CD4-positive, alpha-beta T cell treated with Interleukin-2 at 100 ng/mL for 4 hours (primary cell): ENCODE results near the gene FGF3.

Experiments
- DNase-seq: peaks from one replicate; pipeline ENCODE4 v3.0.0-alpha.2; 2020; ENCODE audit warnings: low spot score

FGF3 gene

GRCh38 chr11:69844396-69844795 is 25.2 kb upstream of the FGF3 start:
- DNase-seq, result no peak

GRCh38 chr11:69843529-69843921 is 24.3 kb upstream of the FGF3 start:
- DNase-seq, result no peak

GRCh38 chr11:69842746-69843528 is 23.7 kb upstream of the FGF3 start:
- no peak for DNase-seq

GRCh38 chr11:69841859-69842698 is 22.9 kb upstream of the FGF3 start:
- DNase-seq, result peak; percentile 8

- no peak for DNase-seq
Measured at GRCh38 chr11:69841170-69841858, 22.1 kb upstream of the FGF3 start.

- DNase-seq, result no peak
Measured at GRCh38 chr11:69840371-69841169, 21.4 kb upstream of the FGF3 start.

- no peak for DNase-seq
Measured at GRCh38 chr11:69839516-69839915, 20.3 kb upstream of the FGF3 start.

- DNase-seq, result no peak
Measured at GRCh38 chr11:69837791-69838190, 18.6 kb upstream of the FGF3 start.

GRCh38 chr11:69836401-69836800 is 17.2 kb upstream of the FGF3 start:
- no peak for DNase-seq

GRCh38 chr11:69834811-69835800 is 15.9 kb upstream of the FGF3 start:
- DNase-seq, result no peak

- no peak for DNase-seq
Measured at GRCh38 chr11:69834251-69834650, 15.0 kb upstream of the FGF3 start.

- DNase-seq, result no peak
Measured at GRCh38 chr11:69832561-69833413, 13.6 kb upstream of the FGF3 start.

- DNase-seq, result no peak
Measured at GRCh38 chr11:69831985-69832384, 12.8 kb upstream of the FGF3 start.

GRCh38 chr11:69830086-69830485 is 10.9 kb upstream of the FGF3 start:
- no peak for DNase-seq

GRCh38 chr11:69828971-69829344 is 9.7 kb upstream of the FGF3 start:
- DNase-seq, result no peak

- DNase-seq, result no peak
Measured at GRCh38 chr11:69828276-69828970, 9.2 kb upstream of the FGF3 start.

- DNase-seq, result no peak
Measured at GRCh38 chr11:69826773-69827172, 7.6 kb upstream of the FGF3 start.

GRCh38 chr11:69825941-69826340 is 6.7 kb upstream of the FGF3 start:
- DNase-seq, result no peak
